Superior temporal gyrus (tissue), 1 donor: Measurements from ENCODE around the gene PIK3R5.

Experiments
- DNase-seq: peaks from one replicate; pipeline ENCODE4 v3.0.0-alpha.2; 2016; ENCODE audit errors: extremely low spot score

Gene PIK3R5

GRCh38 chr17:8832711-8833352 is 132.7 kb downstream of the PIK3R5 start:
- no peak for DNase-seq

- no peak for DNase-seq
Observed at GRCh38 chr17:8831234-8831849, 134.2 kb downstream of the PIK3R5 start.

GRCh38 chr17:8830141-8830540 is 135.4 kb downstream of the PIK3R5 start:
- no peak for DNase-seq

- DNase-seq: no peak
Observed at GRCh38 chr17:8829036-8829941, 136.2 kb downstream of the PIK3R5 start.
